WI38 (cell line): Measurements from ENCODE around the gene IL1RAPL1.

Experiments
- H3K4me3 ChIP-seq: 2 replicates; pipeline ENCODE4 v1.5.1; 2011; ENCODE audit warnings: low read depth, mild to moderate bottlenecking, control low read depth, low read length
- TF ChIP-seq, protein P1 (sequence below): IDR thresholded peaks from 2 replicates; pipeline ENCODE4 v1.5.1; 2012; ENCODE audit warnings: low read depth, mild to moderate bottlenecking, control low read depth, low read length

Gene IL1RAPL1

DNA sequence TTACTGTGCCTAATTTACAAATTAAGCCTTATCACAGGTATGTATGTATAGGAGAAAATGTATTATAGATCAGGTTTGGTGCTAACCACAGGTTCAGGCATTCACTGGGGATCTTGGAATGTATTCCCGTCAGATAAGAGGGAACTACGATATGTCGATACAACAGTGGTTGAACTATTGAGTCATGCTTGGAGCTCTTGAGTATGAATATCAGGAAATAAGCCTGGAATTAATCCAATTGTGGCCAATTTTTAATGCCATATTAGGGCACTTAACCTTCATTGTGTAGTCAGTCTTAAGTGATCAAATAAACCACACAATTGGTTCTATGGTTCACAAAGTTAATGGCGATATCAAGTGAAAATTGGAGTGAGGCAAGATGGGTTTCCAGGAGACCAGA lies 556.5 kb downstream of the IL1RAPL1 start:
- TF ChIP-seq, protein P1, sequence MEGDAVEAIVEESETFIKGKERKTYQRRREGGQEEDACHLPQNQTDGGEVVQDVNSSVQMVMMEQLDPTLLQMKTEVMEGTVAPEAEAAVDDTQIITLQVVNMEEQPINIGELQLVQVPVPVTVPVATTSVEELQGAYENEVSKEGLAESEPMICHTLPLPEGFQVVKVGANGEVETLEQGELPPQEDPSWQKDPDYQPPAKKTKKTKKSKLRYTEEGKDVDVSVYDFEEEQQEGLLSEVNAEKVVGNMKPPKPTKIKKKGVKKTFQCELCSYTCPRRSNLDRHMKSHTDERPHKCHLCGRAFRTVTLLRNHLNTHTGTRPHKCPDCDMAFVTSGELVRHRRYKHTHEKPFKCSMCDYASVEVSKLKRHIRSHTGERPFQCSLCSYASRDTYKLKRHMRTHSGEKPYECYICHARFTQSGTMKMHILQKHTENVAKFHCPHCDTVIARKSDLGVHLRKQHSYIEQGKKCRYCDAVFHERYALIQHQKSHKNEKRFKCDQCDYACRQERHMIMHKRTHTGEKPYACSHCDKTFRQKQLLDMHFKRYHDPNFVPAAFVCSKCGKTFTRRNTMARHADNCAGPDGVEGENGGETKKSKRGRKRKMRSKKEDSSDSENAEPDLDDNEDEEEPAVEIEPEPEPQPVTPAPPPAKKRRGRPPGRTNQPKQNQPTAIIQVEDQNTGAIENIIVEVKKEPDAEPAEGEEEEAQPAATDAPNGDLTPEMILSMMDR: no peak
- no peak overlapping the region for H3K4me3 ChIP-seq

DNA sequence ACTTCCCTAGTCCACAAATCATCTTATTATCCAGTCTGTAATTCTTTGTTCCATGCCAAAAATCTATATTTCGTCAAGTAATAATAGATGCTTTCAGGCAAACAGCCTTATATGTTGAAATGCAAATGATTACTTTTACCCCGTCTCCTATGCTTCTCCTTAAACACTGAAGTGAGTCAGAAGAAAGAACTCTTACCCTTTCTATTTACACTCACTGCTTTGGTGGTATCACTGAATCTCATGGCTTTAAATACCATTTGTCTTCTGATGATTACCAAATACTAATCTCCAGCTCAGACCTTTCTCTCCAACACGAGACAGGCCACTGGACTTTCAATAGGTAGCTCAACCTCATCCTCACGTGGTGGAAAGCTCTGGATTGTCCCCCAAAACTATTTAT lies 558.1 kb downstream of the IL1RAPL1 start:
- TF ChIP-seq, protein P1: no peak
- no peak overlapping the region for H3K4me3 ChIP-seq

DNA sequence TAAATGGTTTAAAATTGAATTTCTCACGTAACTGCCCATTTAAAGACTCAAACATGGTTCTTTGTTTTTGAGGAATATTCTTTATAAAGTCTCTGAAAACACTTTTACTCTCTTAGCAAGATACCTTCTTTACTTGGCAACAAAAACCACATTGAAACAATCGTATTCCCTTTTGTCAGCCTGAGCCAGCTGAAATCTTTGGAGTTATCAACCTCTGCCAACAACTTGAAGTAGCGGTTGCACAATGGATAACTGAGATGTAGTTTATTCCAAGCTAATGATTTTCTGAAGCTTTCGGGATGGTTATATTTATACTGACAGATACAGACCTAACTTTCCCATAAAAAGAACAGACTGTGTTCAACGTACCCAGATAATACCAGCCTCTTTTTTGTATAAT lies 561.3 kb downstream of the IL1RAPL1 start:
- no peak overlapping the region for H3K4me3 ChIP-seq
- TF ChIP-seq, protein P1: no peak

DNA sequence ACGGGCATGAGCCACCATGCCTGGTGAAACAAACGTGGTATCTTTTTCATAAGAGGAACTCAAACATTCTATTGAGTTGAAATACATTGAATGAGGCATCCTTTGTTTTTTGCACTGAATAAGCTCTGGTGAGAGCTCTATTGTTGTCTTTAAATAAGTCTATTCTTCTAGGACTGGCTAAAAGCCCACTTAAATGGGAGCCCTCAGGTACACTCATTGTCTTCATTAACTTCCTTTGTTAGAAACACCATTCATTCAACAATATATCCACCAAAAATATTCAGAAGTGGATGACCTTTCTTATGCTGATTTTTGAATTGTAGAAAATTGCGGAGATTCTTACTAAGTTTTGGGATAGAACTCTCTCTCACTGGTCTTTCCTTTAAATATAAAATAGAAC lies 568.0 kb downstream of the IL1RAPL1 start:
- TF ChIP-seq, protein P1: no peak
- no peak overlapping the region for H3K4me3 ChIP-seq

DNA sequence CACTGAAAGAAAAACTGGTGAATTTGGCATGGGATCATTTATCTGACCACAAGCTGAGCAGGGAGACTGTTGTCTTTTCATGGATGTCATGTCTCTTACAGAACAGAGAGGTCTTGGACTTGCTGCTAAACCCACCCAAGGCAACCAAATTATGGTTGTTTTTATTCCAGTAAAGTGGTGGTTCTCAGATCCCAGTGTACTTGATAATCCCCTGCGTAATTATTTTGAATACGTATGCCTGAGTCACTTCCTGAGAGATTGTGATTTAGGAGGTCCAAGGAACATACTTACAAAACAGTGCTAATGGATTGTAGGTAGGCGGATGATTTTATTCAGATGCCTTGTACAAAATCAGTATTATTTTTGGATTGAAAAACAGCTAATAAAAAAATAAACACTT lies 585.6 kb downstream of the IL1RAPL1 start:
- H3K4me3 ChIP-seq: no peak overlapping the region
- TF ChIP-seq, protein P1: no peak

DNA sequence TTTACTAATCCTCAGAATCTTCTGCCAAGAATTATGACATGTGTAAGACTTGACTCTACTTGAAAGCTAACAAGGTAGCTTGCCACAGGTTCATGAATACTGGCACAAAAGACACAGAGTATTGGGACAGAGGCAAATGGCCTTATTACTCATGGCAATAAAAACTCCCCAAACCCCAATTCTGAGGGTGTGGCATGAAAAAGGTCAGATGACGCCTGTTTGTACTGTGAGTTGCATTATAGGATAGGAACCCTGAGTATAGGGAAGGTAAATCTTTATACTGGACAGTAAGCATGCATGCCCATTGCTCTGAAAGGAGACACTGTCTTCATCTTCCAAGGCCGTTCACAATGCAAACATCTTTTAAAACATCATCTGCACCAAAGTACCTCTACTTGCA lies 600.0 kb downstream of the IL1RAPL1 start:
- no peak overlapping the region for H3K4me3 ChIP-seq
- TF ChIP-seq, protein P1: no peak

DNA sequence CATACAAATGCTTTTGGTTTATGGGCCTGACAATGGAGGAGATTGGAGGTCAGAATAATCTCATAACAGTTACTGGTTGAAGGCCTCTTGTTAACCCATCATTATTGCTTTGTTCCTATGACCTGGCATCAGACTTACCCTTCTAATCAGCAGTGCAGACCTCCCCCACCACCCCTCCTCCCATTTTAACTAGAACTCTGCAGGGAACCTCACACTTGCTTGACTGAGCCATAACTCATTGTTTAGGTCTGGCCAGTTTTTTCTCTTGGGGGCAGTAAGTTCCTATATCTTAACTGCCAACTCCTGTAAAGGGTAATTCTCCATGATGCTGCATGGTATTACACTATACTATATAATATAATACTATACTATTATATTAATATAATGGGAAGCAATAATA lies 609.3 kb downstream of the IL1RAPL1 start:
- TF ChIP-seq, protein P1: no peak
- H3K4me3 ChIP-seq: no peak overlapping the region
